IMR-90 (cell line): ENCODE results near the gene APOA4.

Experiments
- CTCF ChIP-seq: conservative IDR thresholded peaks from 2 replicates; pipeline ENCODE4 v1.5.1; 2012; ENCODE audit warnings: mild to moderate bottlenecking, low read depth, low read length, improper control_type of control experiment
- MXI1 ChIP-seq: IDR thresholded peaks from 2 replicates; pipeline ENCODE4 v1.6.1; 2012; ENCODE audit warnings: low read depth, mild to moderate bottlenecking, low read length, moderate library complexity, borderline replicate concordance
- RAD21 ChIP-seq: IDR thresholded peaks from 2 replicates; pipeline ENCODE4 v1.6.1; 2012; ENCODE audit warnings: low read length, improper control_type of control experiment
- RFX5 ChIP-seq: IDR thresholded peaks from 2 replicates; pipeline ENCODE4 v1.8.0; 2012; ENCODE audit warnings: low read depth, mild to moderate bottlenecking, low read length, moderate library complexity

GRCh38 chr11:116825854-116826750 lies 3.0 kb upstream of the APOA4 start:
- TF ChIP-seq CTCF (no peak), MXI1 (no peak), RFX5 (no peak), RAD21 (no peak)
